Activated naive CD8-positive, alpha-beta T cell treated with anti-CD3 and anti-CD28 coated beads, Interleukin-2, amount 50 U/mL, for 24 hours (primary cell): Measurements from ENCODE around the gene BMP6.

ENCODE experiments used
- ATAC-seq: fragments of 150-1000 bp; cut with Tn5 transposase; one replicate; pipeline ENCODE4 v1.10.0; 2021
- DNase-seq: peaks from one replicate; pipeline ENCODE4 v3.0.0; 2021
- H3K27ac Mint-ChIP-seq: one replicate; pipeline ENCODE4 v1.8.0; 2021; ENCODE audit warnings: mild to moderate bottlenecking, mixed read lengths
- H3K27me3 Mint-ChIP-seq: one replicate; pipeline ENCODE4 v1.8.0; 2021; ENCODE audit warnings: mixed read lengths
- H3K36me3 Mint-ChIP-seq: one replicate; pipeline ENCODE4 v1.8.0; 2021; ENCODE audit warnings: low read depth, mixed read lengths
- H3K4me1 Mint-ChIP-seq: one replicate; pipeline ENCODE4 v1.8.0; 2021; ENCODE audit warnings: mixed read lengths
- H3K4me3 Mint-ChIP-seq: one replicate; pipeline ENCODE4 v1.8.0; 2021; ENCODE audit warnings: mild to moderate bottlenecking, moderate library complexity, mixed read lengths
- H3K9me3 Mint-ChIP-seq: one replicate; pipeline ENCODE4 v1.8.0; 2021; ENCODE audit warnings: mixed read lengths

Gene BMP6

DNA sequence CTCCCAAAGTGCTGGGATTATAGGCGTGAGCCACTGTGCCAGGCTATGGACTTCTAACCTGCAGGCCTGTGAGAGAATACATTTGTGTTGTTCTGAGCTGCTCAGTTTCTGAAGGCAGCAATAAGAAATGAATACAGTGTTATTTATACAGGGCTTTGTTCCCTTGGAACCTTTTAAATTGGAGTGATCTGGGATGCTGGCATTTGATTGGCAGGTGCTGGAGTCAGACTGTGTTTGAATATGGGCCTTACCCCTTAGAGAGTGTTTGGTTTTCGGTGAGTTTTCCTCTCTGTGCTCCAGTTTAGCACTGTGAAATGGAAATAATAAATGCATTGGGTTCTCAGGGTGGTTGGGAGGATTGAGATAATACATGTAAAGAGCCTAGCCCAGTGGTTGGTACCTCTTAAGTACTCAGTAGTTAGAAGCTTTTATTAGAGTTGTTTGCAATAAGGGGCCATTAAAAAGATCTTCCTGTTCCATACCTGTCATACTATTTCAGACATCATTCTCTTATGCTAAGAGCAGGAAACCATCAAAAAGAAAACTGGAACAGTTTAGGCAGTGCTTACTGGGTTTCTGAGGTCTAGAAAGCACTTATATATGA lies 22.1 kb downstream of the BMP6 start:
- Mint-ChIP-seq H3K36me3 (no peaks in the 10 kb centered on the region), H3K4me1 (no peaks in the 10 kb centered on the region), H3K27me3 (peaks cover 12% of the 10 kb centered on the region), H3K9me3 (no peaks in the 10 kb centered on the region), H3K4me3 (no peak overlapping the region), H3K27ac (no peak overlapping the region)
- no peak for DNase-seq
- no peak for ATAC-seq

DNA sequence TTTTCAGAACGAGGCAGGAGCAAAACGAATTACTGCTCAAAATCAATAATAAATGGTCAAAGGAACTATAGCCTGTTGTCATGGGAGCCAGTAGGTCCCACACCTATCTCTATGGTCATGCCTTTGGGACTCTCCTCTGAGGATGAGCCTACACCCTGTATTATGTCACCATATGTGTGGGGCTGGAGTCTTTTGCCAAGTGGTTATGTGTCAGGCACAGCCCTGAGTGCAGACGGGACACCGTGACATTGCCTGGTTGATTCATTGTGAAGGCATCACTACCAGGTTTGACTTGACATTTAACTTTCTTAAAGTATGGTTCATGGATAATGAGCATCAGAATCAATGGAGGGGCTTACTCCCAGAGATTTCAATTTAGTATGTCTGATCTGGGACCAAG lies 23.6 kb downstream of the BMP6 start:
- Mint-ChIP-seq H3K27ac (no peak overlapping the region), H3K4me3 (no peak overlapping the region), H3K36me3 (no peaks in the 10 kb centered on the region), H3K27me3 (peaks cover 14% of the 10 kb centered on the region), H3K9me3 (no peaks in the 10 kb centered on the region), H3K4me1 (no peaks in the 10 kb centered on the region)
- DNase-seq (no peak), ATAC-seq (no peak)

DNA sequence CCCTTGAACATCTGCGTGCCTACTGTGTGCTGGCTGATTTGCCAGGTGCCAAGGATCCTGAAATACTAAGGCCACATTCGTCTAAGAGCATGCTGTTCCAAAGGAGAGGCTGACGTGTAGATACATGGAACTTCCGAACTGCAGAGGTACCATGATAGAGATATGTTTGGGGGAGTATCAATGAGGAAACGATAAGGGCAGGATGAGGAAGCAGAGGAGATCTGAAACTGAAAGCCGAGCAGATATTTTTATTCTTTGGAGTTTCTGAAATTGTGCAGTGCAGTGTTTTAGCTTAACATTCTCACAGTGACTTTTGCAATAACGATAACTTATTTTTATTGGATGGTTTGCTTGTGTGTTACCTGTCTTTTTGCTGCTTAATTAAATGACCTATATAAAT lies 24.3 kb downstream of the BMP6 start:
- no peak overlapping the region for H3K27ac Mint-ChIP-seq

DNA sequence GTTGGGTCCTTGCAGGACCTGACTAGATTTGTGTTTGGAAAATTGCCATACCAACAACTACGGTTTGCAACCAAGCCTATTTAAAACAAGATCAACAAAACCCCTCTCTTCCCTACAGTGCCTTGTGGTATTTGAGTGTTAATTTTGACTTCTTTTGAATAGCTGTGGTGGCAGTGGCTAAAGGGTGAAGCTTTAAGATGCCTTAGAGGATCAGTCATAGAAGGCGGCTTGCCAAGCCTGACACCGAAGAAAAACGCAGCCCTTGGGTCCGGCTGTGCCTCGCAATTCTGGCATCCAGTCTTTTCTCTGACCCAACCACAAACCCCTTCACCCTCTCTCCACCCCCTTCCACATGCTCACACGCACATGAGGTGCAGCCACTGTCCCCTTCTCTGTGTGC lies 32.6 kb downstream of the BMP6 start:
- peaks cover 10% of the 10 kb centered on the region for H3K27me3 Mint-ChIP-seq
- no peaks in the 10 kb centered on the region for H3K36me3 Mint-ChIP-seq
- no peak for ATAC-seq
- no peak for DNase-seq
- no peaks in the 10 kb centered on the region for H3K4me1 Mint-ChIP-seq
- no peak overlapping the region for H3K27ac Mint-ChIP-seq
- no peaks in the 10 kb centered on the region for H3K9me3 Mint-ChIP-seq
- no peak overlapping the region for H3K4me3 Mint-ChIP-seq

More for the DNA sequence above, 24.3 kb downstream of the BMP6 start:
- ATAC-seq (no peak), DNase-seq (no peak)
- H3K27me3 Mint-ChIP-seq = peaks cover 17% of the 10 kb centered on the region
- no peaks in the 10 kb centered on the region for H3K36me3 Mint-ChIP-seq
- H3K4me1 Mint-ChIP-seq = no peaks in the 10 kb centered on the region
- no peaks in the 10 kb centered on the region for H3K9me3 Mint-ChIP-seq
- H3K4me3 Mint-ChIP-seq = no peak overlapping the region

DNA sequence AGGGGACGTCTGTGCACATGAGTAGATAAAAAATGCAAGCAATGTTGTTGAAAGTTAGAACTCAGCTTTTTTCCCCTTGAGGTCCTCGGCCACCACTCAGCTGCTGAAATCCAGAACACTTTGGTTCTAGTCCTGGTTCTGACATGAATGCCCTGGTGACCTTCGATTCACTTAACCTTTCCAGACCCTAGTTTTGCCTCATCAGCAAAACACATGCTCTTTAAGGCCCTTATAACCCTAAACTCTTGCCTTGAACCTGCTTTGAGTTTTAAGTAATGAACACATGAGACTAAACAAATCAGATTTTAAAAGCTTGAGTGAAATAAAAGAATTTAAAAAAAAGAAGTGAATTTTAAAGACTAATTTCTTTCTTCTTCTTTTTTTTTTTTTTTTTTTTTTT lies 33.4 kb downstream of the BMP6 start:
- H3K4me3 Mint-ChIP-seq = no peak overlapping the region
- no peaks in the 10 kb centered on the region for H3K9me3 Mint-ChIP-seq
- H3K27ac Mint-ChIP-seq = no peak overlapping the region
- H3K27me3 Mint-ChIP-seq = peaks cover 9% of the 10 kb centered on the region
- no peaks in the 10 kb centered on the region for H3K4me1 Mint-ChIP-seq
- DNase-seq (no peak), ATAC-seq (no peak)
- no peaks in the 10 kb centered on the region for H3K36me3 Mint-ChIP-seq

DNA sequence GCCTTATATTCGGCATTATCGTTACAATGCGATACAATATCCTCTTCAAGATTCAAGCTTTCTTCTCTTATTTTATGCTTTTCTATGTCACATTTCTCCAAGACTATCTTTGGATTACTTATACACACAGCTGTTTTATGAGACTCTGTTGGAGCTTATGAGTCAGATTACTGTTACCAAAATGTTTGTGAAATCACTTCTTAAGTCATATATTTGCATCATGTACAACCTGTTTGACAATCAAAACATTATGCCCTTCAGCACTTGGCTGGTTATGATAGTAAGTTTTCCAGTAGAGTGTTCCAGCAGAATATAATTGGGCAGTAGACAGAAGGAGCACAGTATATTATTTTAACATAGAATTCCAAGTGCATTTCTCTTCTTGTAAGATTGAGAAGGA lies 35.2 kb downstream of the BMP6 start:
- H3K4me3 Mint-ChIP-seq = no peak overlapping the region
- peaks cover 2% of the 10 kb centered on the region for H3K27me3 Mint-ChIP-seq
- H3K9me3 Mint-ChIP-seq = no peaks in the 10 kb centered on the region
- no peaks in the 10 kb centered on the region for H3K36me3 Mint-ChIP-seq
- DNase-seq (no peak), ATAC-seq (no peak)
- H3K4me1 Mint-ChIP-seq = no peaks in the 10 kb centered on the region
- H3K27ac Mint-ChIP-seq = no peak overlapping the region

DNA sequence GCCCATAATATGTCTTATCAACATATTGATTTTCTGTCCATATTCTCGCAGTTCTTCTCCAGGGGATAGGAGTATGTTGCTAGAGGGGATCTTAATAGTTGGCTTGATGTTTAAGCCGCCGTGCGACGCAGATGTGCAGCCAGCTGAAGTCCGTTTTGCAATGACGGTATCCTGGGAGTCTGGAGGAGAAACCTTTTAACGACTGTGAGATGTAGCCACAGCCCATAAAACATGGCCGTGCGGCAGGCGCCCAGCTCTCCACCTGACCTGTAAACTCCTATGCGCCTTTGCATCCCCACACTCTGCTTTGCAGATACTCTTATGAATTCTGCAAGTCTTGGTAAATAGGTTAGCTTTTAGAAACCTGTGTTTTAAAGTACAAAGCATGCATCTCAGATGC lies 36.9 kb downstream of the BMP6 start:
- DNase-seq (no peak), ATAC-seq (no peak)
- no peaks in the 10 kb centered on the region for H3K4me1 Mint-ChIP-seq
- no peak overlapping the region for H3K27ac Mint-ChIP-seq
- no peaks in the 10 kb centered on the region for H3K9me3 Mint-ChIP-seq
- no peaks in the 10 kb centered on the region for H3K27me3 Mint-ChIP-seq
- no peaks in the 10 kb centered on the region for H3K36me3 Mint-ChIP-seq
- no peak overlapping the region for H3K4me3 Mint-ChIP-seq

DNA sequence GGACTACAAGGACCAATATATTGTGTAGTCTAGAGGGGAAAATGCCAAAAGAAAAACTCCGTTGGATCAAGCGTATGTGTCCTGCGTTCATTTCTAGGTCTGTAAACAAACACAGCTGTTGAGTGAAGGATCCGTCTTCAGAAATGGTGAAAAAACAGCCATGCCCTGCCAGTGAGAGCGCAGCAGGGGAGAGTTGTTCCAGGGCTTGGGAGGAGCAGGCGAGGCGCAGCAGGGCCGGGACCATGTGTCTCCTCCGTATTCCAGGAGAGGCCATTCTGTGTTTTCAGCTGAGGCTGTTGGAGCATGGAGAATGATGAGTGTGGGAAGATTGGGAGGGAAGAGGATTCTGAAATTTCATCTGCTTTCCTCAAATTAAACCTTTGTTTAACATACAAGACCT lies 38.0 kb downstream of the BMP6 start:
- Mint-ChIP-seq H3K36me3 (no peaks in the 10 kb centered on the region), H3K4me3 (no peak overlapping the region), H3K4me1 (no peaks in the 10 kb centered on the region), H3K27ac (no peak overlapping the region), H3K9me3 (no peaks in the 10 kb centered on the region), H3K27me3 (no peaks in the 10 kb centered on the region)
- ATAC-seq (no peak), DNase-seq (no peak)

DNA sequence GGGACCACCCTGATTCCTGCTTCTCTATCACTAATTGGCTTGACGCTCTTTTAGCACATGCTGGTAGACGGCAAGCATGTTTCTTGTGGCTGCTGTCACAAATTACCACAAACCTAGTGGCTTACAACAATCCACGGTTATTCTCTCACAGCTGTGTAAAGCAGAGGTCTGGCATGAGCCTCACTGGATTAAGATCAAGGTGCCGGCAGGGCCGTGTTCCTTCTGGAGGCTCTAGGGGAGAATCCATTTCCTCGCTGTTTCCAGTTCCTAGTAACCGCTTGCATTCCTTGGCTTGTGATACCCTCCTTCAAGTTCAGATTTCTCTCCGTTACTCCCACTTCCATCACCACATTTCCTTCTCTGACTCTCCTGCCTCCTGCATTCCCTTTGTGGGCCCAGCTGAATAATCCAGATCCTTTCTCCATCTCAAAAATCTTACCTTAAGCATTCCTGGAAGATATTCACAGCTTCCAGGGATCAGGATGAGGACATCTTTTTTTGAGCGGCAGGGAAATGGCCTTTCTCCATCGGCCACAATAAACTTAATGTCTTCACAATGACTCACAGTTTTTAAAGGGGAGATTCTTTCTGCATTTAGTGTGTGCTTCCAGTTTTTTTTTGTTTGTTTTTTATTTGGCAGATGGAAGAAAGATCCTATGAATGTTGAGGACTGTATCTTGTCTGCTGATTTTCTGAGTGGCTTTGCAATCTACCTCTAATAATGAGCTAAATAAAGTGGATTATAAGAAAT lies 39.9 kb downstream of the BMP6 start:
- Mint-ChIP-seq H3K36me3 (no peaks in the 10 kb centered on the region), H3K27me3 (no peaks in the 10 kb centered on the region), H3K4me1 (no peaks in the 10 kb centered on the region), H3K4me3 (no peak overlapping the region), H3K27ac (no peak overlapping the region), H3K9me3 (no peaks in the 10 kb centered on the region)
- DNase-seq (no peak), ATAC-seq (no peak)

DNA sequence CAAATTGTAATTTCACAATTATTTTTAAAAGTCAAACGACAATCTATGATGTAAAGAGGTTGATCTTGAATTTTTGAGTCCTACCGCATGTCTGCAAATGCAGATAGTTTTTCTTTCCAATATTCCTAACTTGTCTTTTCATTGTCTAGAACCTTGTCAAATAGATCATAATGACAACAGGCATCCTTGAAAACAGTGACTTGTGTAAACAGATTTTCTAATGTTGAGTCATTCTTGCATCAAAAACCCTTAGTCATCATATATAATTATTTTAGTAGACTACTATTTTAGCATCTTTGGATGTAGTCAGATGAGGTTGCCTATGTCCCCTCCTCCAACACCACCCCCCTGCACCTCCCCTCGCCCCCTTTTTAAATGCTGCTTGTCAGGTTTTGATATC lies 43.8 kb downstream of the BMP6 start:
- ATAC-seq = no peak
- DNase-seq = no peak
- Mint-ChIP-seq H3K4me3 (no peak overlapping the region), H3K27me3 (peaks cover 2% of the 10 kb centered on the region), H3K9me3 (no peaks in the 10 kb centered on the region), H3K27ac (no peak overlapping the region), H3K4me1 (no peaks in the 10 kb centered on the region), H3K36me3 (no peaks in the 10 kb centered on the region)

DNA sequence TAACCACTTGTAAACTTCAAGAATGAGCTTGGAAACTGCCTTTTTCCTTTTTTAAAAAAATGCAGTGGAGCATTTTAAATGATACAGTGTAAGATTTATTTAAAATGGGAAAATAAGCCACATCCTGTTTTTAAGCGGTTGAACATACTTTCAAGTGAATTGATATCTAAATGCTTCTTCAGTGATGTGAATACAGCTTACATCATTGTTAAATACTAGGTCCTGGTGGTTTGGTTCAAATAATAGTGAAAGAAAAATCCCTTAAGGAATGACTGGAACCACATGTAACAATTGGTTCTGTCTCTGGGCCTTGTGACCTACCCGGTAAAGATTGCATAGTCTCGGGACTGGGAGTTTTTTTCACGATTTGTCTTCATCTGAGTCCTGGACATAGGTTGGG lies 44.2 kb downstream of the BMP6 start:
- Mint-ChIP-seq H3K4me3 (no peak overlapping the region), H3K27me3 (peaks cover 5% of the 10 kb centered on the region), H3K36me3 (no peaks in the 10 kb centered on the region), H3K27ac (no peak overlapping the region), H3K9me3 (no peaks in the 10 kb centered on the region), H3K4me1 (no peaks in the 10 kb centered on the region)
- ATAC-seq (no peak), DNase-seq (no peak)

DNA sequence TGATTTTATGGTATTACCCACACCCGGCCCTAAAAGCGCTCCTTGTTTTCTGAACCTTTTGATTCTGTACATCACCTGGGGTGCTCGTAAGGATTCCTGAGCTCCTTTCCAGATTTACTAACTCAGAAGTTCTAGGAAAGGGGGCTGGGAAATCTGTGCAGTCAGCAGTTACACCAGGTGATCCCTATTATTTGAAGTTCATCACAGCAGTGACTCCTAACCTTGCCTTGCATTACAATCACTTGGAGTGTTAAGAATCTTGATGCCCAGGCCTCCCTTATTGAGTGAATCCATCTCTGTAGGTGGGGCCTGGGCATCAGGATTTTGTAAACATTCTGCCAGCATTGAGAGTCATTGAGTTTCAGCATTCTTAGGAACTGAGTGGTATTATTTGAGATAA lies 44.7 kb downstream of the BMP6 start:
- H3K4me1 Mint-ChIP-seq = no peaks in the 10 kb centered on the region
- no peaks in the 10 kb centered on the region for H3K9me3 Mint-ChIP-seq
- DNase-seq = no peak
- ATAC-seq = no peak
- no peak overlapping the region for H3K27ac Mint-ChIP-seq
- no peak overlapping the region for H3K4me3 Mint-ChIP-seq
- peaks cover 7% of the 10 kb centered on the region for H3K27me3 Mint-ChIP-seq
- no peaks in the 10 kb centered on the region for H3K36me3 Mint-ChIP-seq

DNA sequence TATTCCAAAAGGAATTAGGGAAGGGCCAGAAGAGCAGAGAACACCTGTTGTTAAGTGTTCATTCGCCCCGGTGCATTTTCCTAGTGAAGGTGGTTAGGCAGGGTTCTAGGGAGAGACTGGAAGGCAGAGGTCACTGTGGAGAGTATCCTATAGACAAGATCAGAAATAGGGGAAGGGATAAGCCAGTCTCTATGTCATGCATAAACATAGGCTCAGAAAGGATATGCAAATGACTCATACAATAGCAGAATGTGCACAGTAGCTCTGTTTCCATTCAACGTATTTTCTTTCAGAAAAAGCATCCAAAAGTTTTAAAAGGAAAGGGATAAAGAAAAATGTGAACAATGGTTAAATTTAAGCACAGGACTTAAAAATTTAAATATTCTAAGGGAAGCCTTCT lies 47.4 kb downstream of the BMP6 start:
- no peaks in the 10 kb centered on the region for H3K4me1 Mint-ChIP-seq
- no peak for ATAC-seq
- H3K4me3 Mint-ChIP-seq = no peak overlapping the region
- no peaks in the 10 kb centered on the region for H3K9me3 Mint-ChIP-seq
- no peaks in the 10 kb centered on the region for H3K36me3 Mint-ChIP-seq
- H3K27me3 Mint-ChIP-seq = peaks cover 9% of the 10 kb centered on the region
- no peak for DNase-seq
- no peak overlapping the region for H3K27ac Mint-ChIP-seq

DNA sequence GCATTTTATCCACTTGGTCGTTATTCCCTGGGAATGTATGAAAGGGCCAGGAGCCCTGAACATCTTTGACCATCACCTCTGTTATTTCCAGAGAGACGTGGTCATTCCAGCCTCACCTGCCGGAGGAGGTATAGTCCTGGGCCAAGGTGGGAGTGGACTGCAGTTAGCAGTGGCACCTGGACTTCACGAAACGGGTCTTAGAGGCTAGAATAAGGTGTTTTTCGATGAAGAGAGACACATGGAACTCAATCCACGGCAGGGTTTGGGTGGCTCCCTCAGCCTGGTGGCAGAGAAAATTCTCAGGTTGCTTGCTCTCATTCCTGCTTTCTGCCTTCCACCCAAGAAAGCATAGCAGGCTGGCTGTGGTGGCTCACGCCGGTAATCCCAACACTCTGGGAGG lies 48.0 kb downstream of the BMP6 start:
- no peaks in the 10 kb centered on the region for H3K4me1 Mint-ChIP-seq
- DNase-seq = no peak
- no peaks in the 10 kb centered on the region for H3K9me3 Mint-ChIP-seq
- no peak for ATAC-seq
- no peaks in the 10 kb centered on the region for H3K36me3 Mint-ChIP-seq
- H3K27ac Mint-ChIP-seq = no peak overlapping the region
- H3K27me3 Mint-ChIP-seq = peaks cover 9% of the 10 kb centered on the region
- no peak overlapping the region for H3K4me3 Mint-ChIP-seq

DNA sequence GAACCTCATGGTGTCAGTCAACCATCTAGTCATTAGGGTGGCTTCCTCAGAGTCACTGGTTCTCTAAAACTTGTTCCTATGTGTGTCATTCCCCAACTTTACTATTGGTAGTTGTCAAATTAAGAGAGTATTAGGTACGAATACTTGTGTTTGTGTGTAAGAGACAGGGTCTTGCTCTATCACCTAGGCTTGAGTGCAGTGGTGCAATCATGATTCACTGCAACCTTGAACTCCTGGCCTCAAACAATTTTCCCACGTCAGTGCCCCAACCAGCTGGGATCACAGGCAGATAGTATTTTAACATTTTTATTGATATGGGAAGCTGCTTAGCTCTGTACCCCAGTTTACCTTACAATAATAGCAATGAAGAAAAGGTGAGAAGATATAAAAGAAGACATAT lies 50.6 kb downstream of the BMP6 start:
- H3K9me3 Mint-ChIP-seq = no peaks in the 10 kb centered on the region
- DNase-seq = no peak
- peaks cover 9% of the 10 kb centered on the region for H3K27me3 Mint-ChIP-seq
- no peak overlapping the region for H3K27ac Mint-ChIP-seq
- no peaks in the 10 kb centered on the region for H3K4me1 Mint-ChIP-seq
- no peak for ATAC-seq
- no peaks in the 10 kb centered on the region for H3K36me3 Mint-ChIP-seq
- H3K4me3 Mint-ChIP-seq = no peak overlapping the region

DNA sequence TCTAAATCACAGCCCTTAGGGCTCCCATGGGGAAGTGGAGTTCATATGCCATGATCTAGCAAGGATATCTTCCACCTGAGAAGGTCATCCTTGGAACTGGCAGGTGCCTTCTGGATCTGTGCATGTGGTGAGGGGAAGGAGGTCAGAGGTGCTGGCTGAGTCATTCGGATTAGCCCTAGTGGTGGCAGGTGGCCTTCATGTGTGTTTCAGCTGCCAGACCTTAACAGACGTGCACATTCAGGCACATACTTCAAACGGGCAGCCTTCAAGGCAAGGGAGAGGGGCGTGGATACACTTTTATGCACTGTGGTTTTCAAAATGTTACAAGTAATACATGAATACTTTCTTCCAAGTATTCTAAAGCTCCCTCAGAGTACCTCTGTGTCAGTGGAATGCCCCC lies 51.2 kb downstream of the BMP6 start:
- H3K27ac Mint-ChIP-seq = no peak overlapping the region
- H3K9me3 Mint-ChIP-seq = no peaks in the 10 kb centered on the region
- ATAC-seq = no peak
- no peaks in the 10 kb centered on the region for H3K36me3 Mint-ChIP-seq
- H3K4me1 Mint-ChIP-seq = no peaks in the 10 kb centered on the region
- H3K27me3 Mint-ChIP-seq = peaks cover 15% of the 10 kb centered on the region
- H3K4me3 Mint-ChIP-seq = no peak overlapping the region
- DNase-seq = no peak
